Spinal cord (tissue), 10 donors: ENCODE results near the gene ENDOU. TPM values are rescaled to one million over a fixed set of nuclear protein-coding genes. Genes with fewer than 3 reads are reported as not detected.
A peak's percentile ranks its signal among the peaks of the same experiment; 100 is the strongest.

Experiments
- DNase-seq, 6 donors: peaks; one replicate each; pipeline versions ENCODE4 v3.0.0 to v3.0.0-alpha.2; 2013 to 2015; ENCODE audit warnings: low spot score in 6 of 6, low read depth in 4 of 6
- H3K27ac ChIP-seq: one replicate; pipeline ENCODE4 v1.5.1; 2013; ENCODE audit warnings: low read depth, low read length, control low read depth
- H3K27me3 ChIP-seq: one replicate; pipeline ENCODE4 v1.6.1; 2013; ENCODE audit warnings: low read length; ENCODE audit not compliant: control insufficient read depth, insufficient read depth
- H3K36me3 ChIP-seq: one replicate; pipeline ENCODE4 v1.6.1; 2013; ENCODE audit warnings: low read length; ENCODE audit not compliant: control insufficient read depth, insufficient read depth
- H3K4me1 ChIP-seq: one replicate; pipeline ENCODE4 v1.6.1; 2013; ENCODE audit warnings: low read length; ENCODE audit not compliant: control insufficient read depth, insufficient read depth
- H3K4me3 ChIP-seq: one replicate; pipeline ENCODE4 v1.5.1; 2013; ENCODE audit warnings: low read depth, low read length, control low read depth
- H3K9me3 ChIP-seq: one replicate; pipeline ENCODE4 v1.6.1; 2013; ENCODE audit warnings: low read length; ENCODE audit not compliant: control insufficient read depth, insufficient read depth
- WGBS: methylation state at CpG from one replicate; pipeline ENCODE4 v1.1.5; 2013; ENCODE audit warnings: missing lambda C conversion rate; ENCODE audit not compliant: insufficient coverage; 5-methylcytosine and 5-hydroxymethylcytosine counted together
- polyA plus RNA-seq, 2 donors: library from polyadenylated mRNA; unstranded; fragments of 120-200 nt; gene quantifications; one replicate each; pipeline ENCODE4 v1.2.1, GENCODE V29; 2013; ENCODE audit not compliant: insufficient read length in 2 of 2
- total RNA-seq, 2 donors: library from RNA; depleted of rRNA in 1 of 2; stranded (reverse); fragments of 120-200 nt in 1 of 2; fragments of >200 nt in 1 of 2; gene quantifications; one replicate each; pipeline versions ENCODE4 v1.2.3 to v1.2.4, GENCODE V29; 2013 to 2014
- donor health status: healthy.

The ENDOU gene
- total and polyA plus RNA-seq, 4 donors: 0.32 to 0.50 (median 0.36) TPM

DNA sequence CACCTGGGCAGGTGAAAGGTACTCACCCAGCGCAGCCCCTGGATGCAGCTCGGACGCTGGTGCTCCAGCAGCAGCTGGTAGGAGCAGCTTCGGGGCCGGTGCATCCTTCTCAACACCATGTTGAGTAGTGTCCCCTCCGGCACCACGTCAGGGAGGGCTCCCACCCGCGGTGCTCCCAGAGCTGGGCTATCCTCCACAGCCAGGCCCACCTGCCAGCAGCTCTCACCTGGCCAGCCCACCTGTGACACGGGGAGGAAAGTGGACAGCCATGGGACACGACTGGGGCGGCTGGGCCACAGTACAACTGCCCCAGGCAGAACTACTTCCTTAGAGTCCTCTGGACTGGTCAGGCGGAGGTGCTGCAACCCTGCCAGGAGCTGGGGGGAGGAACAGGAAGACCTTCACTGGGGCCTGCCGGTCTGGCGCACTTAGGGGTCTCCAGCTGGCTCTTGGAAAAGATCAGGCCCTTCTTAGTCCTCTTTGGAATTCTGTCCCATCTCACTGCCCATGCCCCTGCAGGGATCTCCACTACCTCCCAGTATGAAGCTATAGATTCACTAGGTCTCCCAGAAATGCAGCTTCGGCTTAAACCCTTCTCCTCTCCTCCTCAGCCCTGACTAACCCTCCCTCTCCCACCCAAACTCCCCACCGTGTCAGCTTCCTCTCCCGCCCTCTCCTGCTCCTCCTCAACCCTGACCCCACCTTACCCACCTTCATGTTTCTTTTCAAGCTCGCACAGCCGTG is 32.7 kb upstream of the ENDOU start:
- no peaks in the 10 kb centered on the region for H3K9me3 ChIP-seq
- peaks cover 44% of the 10 kb centered on the region for H3K4me1 ChIP-seq
- peaks cover 5% of the 10 kb centered on the region for H3K36me3 ChIP-seq
- peak in 1 of 6 donors; percentile 39 for DNase-seq
- WGBS: 48% methylated on average over 20 of the region's 20 CpGs
- H3K27me3 ChIP-seq: no peaks in the 10 kb centered on the region
- H3K27ac ChIP-seq: peak overlapping the region; percentile 45
- H3K4me3 ChIP-seq: peak overlapping the region; percentile 61

DNA sequence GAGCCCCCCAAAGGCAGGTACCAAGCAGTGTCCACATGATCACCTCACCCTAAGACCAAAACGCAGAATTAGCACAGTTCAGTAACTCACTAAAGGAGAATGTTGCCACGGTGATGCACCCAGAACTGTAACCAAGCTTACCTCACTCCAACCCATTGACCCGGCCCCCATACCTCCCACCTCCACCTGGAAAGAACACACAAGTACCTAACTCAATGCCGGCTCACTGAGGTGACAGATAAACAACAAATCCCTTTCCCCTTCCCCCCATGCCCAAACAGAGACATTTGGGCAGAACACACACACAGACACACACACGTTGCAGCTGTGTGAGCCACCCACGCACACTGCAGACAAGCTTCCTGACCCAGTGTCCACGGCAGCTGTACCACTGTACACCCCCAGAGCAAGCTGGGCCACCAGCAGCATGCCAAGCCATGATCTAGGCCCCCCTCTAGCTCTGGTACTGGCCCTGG is 32.1 kb upstream of the ENDOU start:
- Histone ChIP-seq H3K27ac (peak overlapping the region; percentile 13), H3K4me3 (peak overlapping the region; percentile 61), H3K27me3 (no peaks in the 10 kb centered on the region), H3K36me3 (peaks cover 5% of the 10 kb centered on the region), H3K4me1 (peaks cover 44% of the 10 kb centered on the region), H3K9me3 (no peaks in the 10 kb centered on the region)
- DNase-seq: no peak
- 63% methylated on average over 7 of the region's 7 CpGs for WGBS

DNA sequence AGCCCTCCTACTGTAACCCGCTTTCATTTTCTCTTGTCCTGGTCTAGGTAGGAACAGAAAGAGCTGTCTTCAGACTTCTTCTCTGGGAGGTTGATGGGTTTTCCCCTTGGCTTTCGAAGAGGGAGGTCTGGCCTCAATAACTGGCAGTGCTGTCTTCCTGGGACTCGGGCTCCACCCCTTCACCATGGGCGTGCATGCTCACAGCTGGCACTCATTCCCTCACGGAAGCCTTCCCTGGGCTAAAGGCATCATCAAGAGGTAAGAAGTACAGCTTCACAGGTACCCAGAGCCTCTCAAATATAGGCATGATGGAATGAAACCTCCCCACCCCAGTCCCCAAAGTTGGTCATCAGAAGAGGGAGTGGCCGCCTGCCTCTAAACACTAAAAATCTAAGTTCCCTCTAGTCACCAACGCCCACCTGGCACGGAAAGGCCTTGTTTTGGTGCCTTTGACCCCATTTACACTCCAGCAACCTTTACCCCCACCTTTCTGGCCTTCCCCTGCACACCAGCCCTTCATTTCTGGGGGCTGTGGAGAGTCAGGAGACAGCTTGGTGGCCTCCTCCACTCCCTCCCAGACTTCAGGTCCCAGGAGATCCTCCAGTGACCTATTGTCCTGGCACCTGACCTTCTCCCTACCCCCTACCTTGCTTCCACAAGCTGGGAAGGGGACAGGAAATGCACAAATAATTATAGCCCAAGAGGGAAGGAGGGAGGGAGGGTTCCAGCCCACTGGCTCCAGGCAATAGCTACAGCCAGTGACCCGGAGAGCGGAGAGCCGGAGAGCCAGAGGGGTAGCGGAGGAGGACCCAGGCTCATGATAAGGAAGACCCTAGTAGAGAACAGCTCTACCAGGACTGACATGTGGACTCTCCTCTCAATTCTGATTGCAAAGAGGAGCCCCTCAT is 30.6 kb upstream of the ENDOU start:
- Histone ChIP-seq H3K36me3 (peaks cover 18% of the 10 kb centered on the region), H3K9me3 (no peaks in the 10 kb centered on the region), H3K27me3 (no peaks in the 10 kb centered on the region), H3K27ac (no peak overlapping the region), H3K4me3 (no peak overlapping the region), H3K4me1 (peaks cover 44% of the 10 kb centered on the region)
- 83% methylated on average over 12 of the region's 12 CpGs for WGBS
- DNase-seq: no peak

DNA sequence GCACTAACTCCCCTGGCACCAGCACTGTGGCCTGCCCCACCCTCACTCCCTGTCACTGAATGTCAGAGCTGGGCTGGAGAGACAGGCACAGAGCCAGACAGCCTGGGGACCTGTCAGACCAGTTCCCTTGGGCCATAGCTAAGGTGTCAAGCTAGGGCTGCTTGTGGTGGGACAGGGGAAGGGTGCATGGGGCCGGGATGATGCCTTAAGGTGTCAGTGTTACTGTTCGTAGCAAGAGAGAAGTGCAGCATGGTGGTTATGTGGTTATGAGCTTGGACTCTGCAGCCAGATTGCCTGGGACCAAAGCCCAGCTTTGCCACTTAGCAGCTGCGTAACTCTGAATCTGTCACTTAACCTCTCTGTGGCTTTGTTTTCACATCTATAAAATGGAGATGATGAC is 29.6 kb upstream of the ENDOU start:
- no peak for DNase-seq
- Histone ChIP-seq H3K27ac (no peak overlapping the region), H3K9me3 (no peaks in the 10 kb centered on the region), H3K4me1 (peaks cover 44% of the 10 kb centered on the region), H3K36me3 (peaks cover 29% of the 10 kb centered on the region), H3K4me3 (no peak overlapping the region), H3K27me3 (no peaks in the 10 kb centered on the region)
- WGBS: 94% methylated on average over 2 of the region's 3 CpGs

GRCh38 chr12:47754126-47754525 is 28.8 kb upstream of the ENDOU start:
- Histone ChIP-seq H3K36me3 (peaks cover 36% of the 10 kb centered on the region), H3K27me3 (no peaks in the 10 kb centered on the region), H3K4me1 (peaks cover 39% of the 10 kb centered on the region), H3K4me3 (no peak overlapping the region), H3K27ac (no peak overlapping the region), H3K9me3 (no peaks in the 10 kb centered on the region)
- WGBS: 100% methylated on average over 1 of the region's 4 CpGs
- DNase-seq: no peak

- H3K9me3 ChIP-seq: no peaks in the 10 kb centered on the region
- H3K4me1 ChIP-seq: peaks cover 32% of the 10 kb centered on the region
- H3K27me3 ChIP-seq: no peaks in the 10 kb centered on the region
- no peak overlapping the region for H3K4me3 ChIP-seq
- DNase-seq: no peak
- WGBS: 70% methylated on average over 7 of the region's 11 CpGs
- no peak overlapping the region for H3K27ac ChIP-seq
- peaks cover 43% of the 10 kb centered on the region for H3K36me3 ChIP-seq
These were observed 28.0 kb upstream of the ENDOU start for GRCh38 chr12:47753021-47754001.

DNA sequence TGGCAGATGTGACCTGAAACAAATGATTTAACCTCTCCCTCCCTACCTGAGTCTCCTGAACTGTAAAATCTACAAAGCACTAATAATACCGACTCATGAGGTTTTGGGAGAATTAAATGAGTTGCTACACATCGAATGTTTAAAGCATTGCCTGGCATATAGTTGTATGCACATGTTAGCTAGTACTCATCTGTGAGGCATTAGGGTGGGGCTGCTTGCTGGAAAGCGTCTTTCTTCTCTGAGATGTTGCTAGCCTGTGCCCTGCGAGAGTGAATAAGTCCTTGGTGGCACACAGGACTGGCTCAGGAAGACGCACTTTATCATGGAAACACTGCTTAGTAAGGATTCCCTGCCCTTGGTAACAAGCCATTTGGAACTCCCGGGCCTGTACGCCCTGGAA is 27.3 kb upstream of the ENDOU start:
- DNase-seq: no peak
- Histone ChIP-seq H3K4me1 (peaks cover 24% of the 10 kb centered on the region), H3K9me3 (no peaks in the 10 kb centered on the region), H3K27me3 (no peaks in the 10 kb centered on the region), H3K4me3 (no peak overlapping the region), H3K27ac (no peak overlapping the region), H3K36me3 (peaks cover 48% of the 10 kb centered on the region)
- 65% methylated on average over 6 of the region's 7 CpGs for WGBS

GRCh38 chr12:47752121-47752520 is 26.8 kb upstream of the ENDOU start:
- WGBS: 94% methylated on average over 3 of the region's 4 CpGs
- no peak for DNase-seq
- H3K9me3 ChIP-seq: no peaks in the 10 kb centered on the region
- no peaks in the 10 kb centered on the region for H3K27me3 ChIP-seq
- no peak overlapping the region for H3K27ac ChIP-seq
- H3K4me3 ChIP-seq: no peak overlapping the region
- H3K36me3 ChIP-seq: peaks cover 51% of the 10 kb centered on the region
- peaks cover 23% of the 10 kb centered on the region for H3K4me1 ChIP-seq

DNA sequence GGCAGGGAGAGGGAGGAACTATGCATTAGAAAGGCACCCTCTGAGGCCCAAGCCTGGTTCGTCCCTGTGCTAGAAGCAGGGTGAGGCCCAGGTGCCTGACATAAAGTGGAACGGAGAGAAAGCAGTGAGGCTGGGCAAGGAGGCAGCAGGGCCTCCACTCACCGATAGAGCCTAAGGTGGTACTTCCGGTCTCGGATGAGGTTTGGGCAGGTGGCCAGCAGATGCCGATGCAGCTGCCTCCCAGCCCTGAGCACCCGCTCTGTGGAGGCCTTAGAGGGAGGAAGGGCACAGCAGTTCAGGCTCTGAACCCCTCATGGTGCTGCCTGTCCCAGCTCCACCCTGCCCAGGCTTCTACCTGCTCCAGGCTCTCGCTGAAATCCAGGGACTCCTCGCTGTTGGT is 26.3 kb upstream of the ENDOU start:
- H3K27ac ChIP-seq: no peak overlapping the region
- no peaks in the 10 kb centered on the region for H3K27me3 ChIP-seq
- no peaks in the 10 kb centered on the region for H3K9me3 ChIP-seq
- H3K4me1 ChIP-seq: peaks cover 21% of the 10 kb centered on the region
- no peak for DNase-seq
- 78% methylated on average over 9 of the region's 9 CpGs for WGBS
- H3K36me3 ChIP-seq: peaks cover 54% of the 10 kb centered on the region
- no peak overlapping the region for H3K4me3 ChIP-seq
